ENCODE data around the gene UCK2. TPM values are rescaled to one million over a fixed set of nuclear protein-coding genes. Genes with fewer than 3 reads are reported as not detected.

Gene UCK2
- total RNA-seq, 1 donor from 2014 or later = 30.3 TPM

DNA sequence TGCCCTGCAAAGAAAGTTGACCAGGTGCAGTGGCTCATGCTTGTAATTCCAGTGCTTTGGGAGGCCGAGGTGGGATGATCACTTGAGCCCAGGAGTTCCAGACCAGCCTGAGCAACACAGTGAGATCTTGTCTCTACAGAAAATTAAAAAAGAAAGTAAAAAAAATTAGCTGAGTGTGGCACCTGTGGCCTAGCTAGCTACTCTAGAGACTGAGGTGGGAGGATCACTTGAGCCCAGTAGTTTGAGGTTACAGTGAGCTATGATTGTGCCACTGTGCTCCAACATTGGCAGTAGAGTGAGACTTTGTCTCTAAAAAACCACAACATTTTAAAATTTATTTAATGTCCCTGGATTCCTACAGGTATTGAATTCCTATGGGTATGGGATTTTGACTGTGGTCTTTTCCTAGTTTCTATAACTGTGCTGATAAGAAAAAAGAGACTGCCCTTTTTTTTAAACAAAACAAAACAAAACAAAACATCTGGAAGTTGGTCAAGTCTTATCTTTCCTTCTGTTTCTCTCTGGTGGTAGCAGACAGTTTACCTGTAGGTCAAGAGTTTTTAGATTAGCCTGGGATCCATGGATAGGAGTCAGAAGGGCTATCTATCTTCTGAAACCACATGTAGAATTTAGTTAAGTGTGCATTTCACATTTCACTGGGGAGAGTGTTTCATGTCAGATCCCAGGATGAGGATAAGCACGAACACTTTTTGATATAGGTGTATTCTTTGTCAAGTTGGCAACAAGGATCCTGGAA lies 18.8 kb downstream of the UCK2 start:
- Histone ChIP-seq H3K9me3 (no peaks in the 10 kb centered on the region), H3K4me3 (no peak overlapping the region), H3K27me3 (no peaks in the 10 kb centered on the region), H3K4me1 (peaks cover 0 to 4% of the 10 kb centered on the region in 2 donors), H3K36me3 (no peaks in the 10 kb centered on the region), H3K27ac (no peak overlapping the region)
- intact Hi-C loops (cut with DNase I) = no loop called here
- TF ChIP-seq, protein P1, sequence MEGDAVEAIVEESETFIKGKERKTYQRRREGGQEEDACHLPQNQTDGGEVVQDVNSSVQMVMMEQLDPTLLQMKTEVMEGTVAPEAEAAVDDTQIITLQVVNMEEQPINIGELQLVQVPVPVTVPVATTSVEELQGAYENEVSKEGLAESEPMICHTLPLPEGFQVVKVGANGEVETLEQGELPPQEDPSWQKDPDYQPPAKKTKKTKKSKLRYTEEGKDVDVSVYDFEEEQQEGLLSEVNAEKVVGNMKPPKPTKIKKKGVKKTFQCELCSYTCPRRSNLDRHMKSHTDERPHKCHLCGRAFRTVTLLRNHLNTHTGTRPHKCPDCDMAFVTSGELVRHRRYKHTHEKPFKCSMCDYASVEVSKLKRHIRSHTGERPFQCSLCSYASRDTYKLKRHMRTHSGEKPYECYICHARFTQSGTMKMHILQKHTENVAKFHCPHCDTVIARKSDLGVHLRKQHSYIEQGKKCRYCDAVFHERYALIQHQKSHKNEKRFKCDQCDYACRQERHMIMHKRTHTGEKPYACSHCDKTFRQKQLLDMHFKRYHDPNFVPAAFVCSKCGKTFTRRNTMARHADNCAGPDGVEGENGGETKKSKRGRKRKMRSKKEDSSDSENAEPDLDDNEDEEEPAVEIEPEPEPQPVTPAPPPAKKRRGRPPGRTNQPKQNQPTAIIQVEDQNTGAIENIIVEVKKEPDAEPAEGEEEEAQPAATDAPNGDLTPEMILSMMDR (IDR thresholded peaks at IDR 0.05) = no peak
- no peak for DNase-seq (ENCODE audit: low spot score in 2 of 2)

- H3K27me3 ChIP-seq = no peaks in the 10 kb centered on the region
- no peak for DNase-seq (ENCODE audit: low spot score in 2 of 2)
- no peaks in the 10 kb centered on the region for H3K9me3 ChIP-seq
- TF ChIP-seq, protein P1 (IDR thresholded peaks at IDR 0.05) = no peak
- intact Hi-C loops (cut with DNase I) = no loop called here
- H3K36me3 ChIP-seq = no peaks in the 10 kb centered on the region
- no peak overlapping the region for H3K4me3 ChIP-seq
- no peak overlapping the region for H3K27ac ChIP-seq
- H3K4me1 ChIP-seq = peaks cover 0 to 4% of the 10 kb centered on the region in 2 donors
Observed at GRCh38 chr1:165847486-165847885, 20.1 kb downstream of the UCK2 start.

GRCh38 chr1:165849353-165850133 lies 22.1 kb downstream of the UCK2 start:
- Histone ChIP-seq H3K9me3 (no peaks in the 10 kb centered on the region), H3K27ac (no peak overlapping the region), H3K4me1 (no peaks in the 10 kb centered on the region), H3K27me3 (no peaks in the 10 kb centered on the region), H3K36me3 (no peaks in the 10 kb centered on the region), H3K4me3 (no peak overlapping the region)
- TF ChIP-seq, protein P1 (IDR thresholded peaks at IDR 0.05) = no peak
- no peak for DNase-seq (ENCODE audit: low spot score in 2 of 2)
- intact Hi-C loops (cut with DNase I) = no loop called here

GRCh38 chr1:165851034-165851658 lies 23.7 kb downstream of the UCK2 start:
- DNase-seq (ENCODE audit: low spot score in 2 of 2) = no peak
- Histone ChIP-seq H3K4me1 (no peaks in the 10 kb centered on the region), H3K9me3 (no peaks in the 10 kb centered on the region), H3K27me3 (no peaks in the 10 kb centered on the region), H3K36me3 (no peaks in the 10 kb centered on the region), H3K27ac (no peak overlapping the region), H3K4me3 (no peak overlapping the region)
- TF ChIP-seq, protein P1 (IDR thresholded peaks at IDR 0.05) = no peak
- intact Hi-C loops (cut with DNase I) = no loop called here

DNA sequence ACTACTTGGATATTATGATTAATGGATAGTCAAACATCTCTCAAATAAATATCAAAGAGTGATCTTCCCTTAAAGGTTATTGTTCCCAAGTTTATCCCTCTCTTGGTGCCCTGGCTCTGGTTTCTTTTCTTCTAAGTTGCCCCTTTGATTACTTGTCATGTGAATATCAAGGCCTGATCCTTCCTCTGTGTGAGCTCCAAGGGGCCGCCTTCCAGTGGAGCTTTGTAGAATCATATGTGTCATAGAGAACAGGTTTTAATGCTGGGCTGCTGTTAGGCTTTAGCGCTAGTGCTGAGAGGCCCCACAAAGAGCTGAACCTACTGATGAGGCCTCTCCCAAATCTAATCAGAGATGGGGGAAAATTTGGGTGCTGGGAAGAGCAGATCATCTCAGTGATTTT lies 25.5 kb downstream of the UCK2 start:
- TF ChIP-seq, protein P1 (IDR thresholded peaks at IDR 0.05) = no peak
- Histone ChIP-seq H3K27ac (no peak overlapping the region), H3K9me3 (no peaks in the 10 kb centered on the region), H3K27me3 (no peaks in the 10 kb centered on the region), H3K4me3 (no peak overlapping the region), H3K4me1 (no peaks in the 10 kb centered on the region), H3K36me3 (no peaks in the 10 kb centered on the region)
- intact Hi-C loops (cut with DNase I) = no loop called here
- DNase-seq (ENCODE audit: low spot score in 2 of 2) = no peak

All from ascending aorta (tissue), 2 donors.